ENCODE measurements around the gene LRRC10. TPM values are rescaled to one million over a fixed set of nuclear protein-coding genes. Genes with fewer than 3 reads are reported as not detected.

LRRC10 gene
- total RNA-seq, 1 experiment from 2014 or later = not detected

GRCh38 chr12:69630191-69630590, 19.5 kb upstream of the LRRC10 start:
- POLR2A ChIA-PET = no interaction called here
- intact Hi-C loops (cut with micrococcal nuclease; ENCODE audit: unreplicated experiment) = no loop called here
- peaks cover 2% of the 10 kb centered on the region; the same call in 1 of the 2 replicates for H3K27me3 ChIP-seq (ENCODE audit: control insufficient read depth, insufficient read depth, low read length)
- H3K36me3 ChIP-seq (ENCODE audit: control insufficient read depth, insufficient read depth, low read length) = no peaks in the 10 kb centered on the region
- no TSS peak for BruUV-seq (replicated peaks)
- TF ChIP-seq POLR2AphosphoS5 (IDR thresholded peaks at IDR 0.05; ENCODE audit: low read depth, low read length) (no peak), CTCF (IDR thresholded peaks at IDR 0.05) (peak; percentile 33)
- no peak for ATAC-seq
- DNase-seq (ENCODE audit: low read depth, low spot score) = no peak
- in situ Hi-C loops (cut with HindIII; ENCODE audit: low pct_unique_long_range_greater_than_20kb, low sequenced_read_pairs) = no loop called here
- no peak overlapping the region for H3K27ac ChIP-seq (ENCODE audit: low read length)
- no peaks in the 10 kb centered on the region for H3K4me1 ChIP-seq (ENCODE audit: control insufficient read depth, insufficient read depth, low read length)
- no peaks in the 10 kb centered on the region for H3K9me3 ChIP-seq (ENCODE audit: control insufficient read depth, insufficient read depth, low read depth, low read length)
- CTCF ChIA-PET = no interaction called here
- H3K4me3 ChIP-seq (ENCODE audit: low read depth in 2 of 2, low read length in 2 of 2) = no peak overlapping the region

GRCh38 chr12:69627501-69627900, 16.8 kb upstream of the LRRC10 start:
- in situ Hi-C loops (cut with HindIII; ENCODE audit: low pct_unique_long_range_greater_than_20kb, low sequenced_read_pairs) = no loop called here
- POLR2A ChIA-PET = no interaction called here
- no peaks in the 10 kb centered on the region for H3K4me1 ChIP-seq (ENCODE audit: control insufficient read depth, insufficient read depth, low read length)
- intact Hi-C loops (cut with micrococcal nuclease; ENCODE audit: unreplicated experiment) = no loop called here
- no TSS peak for BruUV-seq (replicated peaks)
- no peak for ATAC-seq
- CTCF ChIA-PET = no interaction called here
- H3K9me3 ChIP-seq (ENCODE audit: control insufficient read depth, insufficient read depth, low read depth, low read length) = no peaks in the 10 kb centered on the region
- no peaks in the 10 kb centered on the region for H3K36me3 ChIP-seq (ENCODE audit: control insufficient read depth, insufficient read depth, low read length)
- TF ChIP-seq SIN3A (IDR thresholded peaks at IDR 0.05; ENCODE audit: borderline replicate concordance, insufficient read depth, low read depth, low read length) = no peak
- TF ChIP-seq CTCF (IDR thresholded peaks at IDR 0.05) = no peak
- no peak for TF ChIP-seq TCF7L2 (IDR thresholded peaks at IDR 0.05; ENCODE audit: low read depth, low read length)
- no peak for TF ChIP-seq POLR2AphosphoS5 (IDR thresholded peaks at IDR 0.05; ENCODE audit: low read depth, low read length)
- no peak for TF ChIP-seq REST (IDR thresholded peaks at IDR 0.05; ENCODE audit: insufficient read depth in 1 of 2, low read depth in 2 of 2, low read length in 1 of 2)
- H3K4me3 ChIP-seq (ENCODE audit: low read depth in 2 of 2, low read length in 2 of 2) = no peak overlapping the region
- DNase-seq (ENCODE audit: low read depth, low spot score) = no peak
- no peak overlapping the region for H3K27ac ChIP-seq (ENCODE audit: low read length)
- peaks cover 2% of the 10 kb centered on the region; the same call in 1 of the 2 replicates for H3K27me3 ChIP-seq (ENCODE audit: control insufficient read depth, insufficient read depth, low read length)

- in situ Hi-C loops (cut with HindIII; ENCODE audit: low pct_unique_long_range_greater_than_20kb, low sequenced_read_pairs) = no loop called here
- ATAC-seq (no peak), DNase-seq (ENCODE audit: low read depth, low spot score) (no peak)
- no TSS peak for BruUV-seq (replicated peaks)
- ChIA-PET CTCF (no interaction called here), POLR2A (no interaction called here)
- TF ChIP-seq SIN3A (IDR thresholded peaks at IDR 0.05; ENCODE audit: borderline replicate concordance, insufficient read depth, low read depth, low read length) (no peak), CTCF (IDR thresholded peaks at IDR 0.05) (no peak), POLR2AphosphoS5 (IDR thresholded peaks at IDR 0.05; ENCODE audit: low read depth, low read length) (no peak), TCF7L2 (IDR thresholded peaks at IDR 0.05; ENCODE audit: low read depth, low read length) (no peak), REST (IDR thresholded peaks at IDR 0.05; ENCODE audit: insufficient read depth in 1 of 2, low read depth in 2 of 2, low read length in 1 of 2) (no peak)
- intact Hi-C loops (cut with micrococcal nuclease; ENCODE audit: unreplicated experiment) = no loop called here
- no peak overlapping the region for H3K27ac ChIP-seq (ENCODE audit: low read length)
- H3K9me3 ChIP-seq (ENCODE audit: control insufficient read depth, insufficient read depth, low read depth, low read length) = no peaks in the 10 kb centered on the region
- peaks cover 2% of the 10 kb centered on the region; the same call in 1 of the 2 replicates for H3K27me3 ChIP-seq (ENCODE audit: control insufficient read depth, insufficient read depth, low read length)
- H3K4me1 ChIP-seq (ENCODE audit: control insufficient read depth, insufficient read depth, low read length) = no peaks in the 10 kb centered on the region
- no peak overlapping the region for H3K4me3 ChIP-seq (ENCODE audit: low read depth in 2 of 2, low read length in 2 of 2)
- no peaks in the 10 kb centered on the region for H3K36me3 ChIP-seq (ENCODE audit: control insufficient read depth, insufficient read depth, low read length)
These were observed 13.3 kb upstream of the LRRC10 start for GRCh38 chr12:69623970-69624369.
